ENCODE measurements around the gene ATP1B4. TPM values are rescaled to one million over a fixed set of nuclear protein-coding genes. Genes with fewer than 3 reads are reported as not detected.

Gene ATP1B4
- total RNA-seq, 1 experiment from 2014 or later = not detected

DNA sequence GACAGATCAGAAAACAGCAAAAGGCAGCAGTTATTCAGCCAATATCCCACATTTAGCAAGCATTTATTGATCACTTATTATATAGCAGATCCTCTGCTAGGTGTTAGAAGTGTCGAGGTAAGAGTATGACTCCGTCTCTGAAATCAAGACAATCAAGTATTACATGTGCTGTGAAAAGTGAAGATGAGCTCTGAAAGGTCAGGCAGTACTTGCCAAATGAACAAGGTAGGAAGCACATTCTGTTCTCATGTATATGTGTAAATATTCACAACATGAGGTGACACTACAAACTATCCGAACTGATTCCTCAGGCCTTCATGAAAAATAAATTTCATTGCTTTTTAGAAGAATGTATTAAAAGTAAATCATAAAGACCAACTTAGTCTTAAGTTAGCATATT, 15.3 kb downstream of the ATP1B4 start:
- DNase-seq (ENCODE audit: low spot score) = no peak

DNA sequence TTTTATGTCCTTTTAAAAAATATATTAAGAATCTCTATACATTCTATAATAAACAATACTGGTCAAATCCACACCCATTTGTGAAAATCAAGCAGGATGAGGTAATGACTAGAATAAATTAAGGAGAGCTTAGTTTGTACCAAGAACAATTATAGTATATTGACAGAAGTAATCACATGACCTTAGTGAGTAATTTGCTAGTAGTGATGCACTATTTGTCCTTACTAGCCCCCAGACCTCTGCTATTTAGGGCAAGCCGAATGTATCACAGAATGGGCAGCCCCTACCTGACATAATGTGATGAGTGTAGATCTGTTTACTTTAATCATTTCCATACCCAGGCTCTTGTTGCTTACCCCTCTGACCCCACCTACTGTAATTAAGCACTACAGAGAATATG, 15.8 kb downstream of the ATP1B4 start:
- no peak for DNase-seq (ENCODE audit: low spot score)

DNA sequence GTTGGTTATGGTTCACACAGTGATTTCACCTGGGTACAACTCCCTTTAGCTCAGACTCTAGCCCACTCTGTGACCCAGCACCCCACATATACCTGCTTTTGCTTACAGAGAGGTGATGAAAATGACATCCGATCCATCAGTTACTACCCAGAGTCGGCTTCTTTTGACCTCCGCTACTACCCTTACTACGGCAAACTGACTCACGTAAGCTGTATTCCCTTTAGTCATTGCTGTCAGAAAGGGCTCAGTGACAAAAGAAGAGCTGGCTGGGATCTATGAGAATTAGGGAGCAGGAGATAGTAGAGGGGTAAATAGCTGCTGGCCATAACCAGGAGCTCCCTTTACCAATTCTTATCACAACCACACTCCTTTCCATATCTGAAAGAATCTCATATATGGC, 16.7 kb downstream of the ATP1B4 start:
- DNase-seq (ENCODE audit: low spot score) = no peak

DNA sequence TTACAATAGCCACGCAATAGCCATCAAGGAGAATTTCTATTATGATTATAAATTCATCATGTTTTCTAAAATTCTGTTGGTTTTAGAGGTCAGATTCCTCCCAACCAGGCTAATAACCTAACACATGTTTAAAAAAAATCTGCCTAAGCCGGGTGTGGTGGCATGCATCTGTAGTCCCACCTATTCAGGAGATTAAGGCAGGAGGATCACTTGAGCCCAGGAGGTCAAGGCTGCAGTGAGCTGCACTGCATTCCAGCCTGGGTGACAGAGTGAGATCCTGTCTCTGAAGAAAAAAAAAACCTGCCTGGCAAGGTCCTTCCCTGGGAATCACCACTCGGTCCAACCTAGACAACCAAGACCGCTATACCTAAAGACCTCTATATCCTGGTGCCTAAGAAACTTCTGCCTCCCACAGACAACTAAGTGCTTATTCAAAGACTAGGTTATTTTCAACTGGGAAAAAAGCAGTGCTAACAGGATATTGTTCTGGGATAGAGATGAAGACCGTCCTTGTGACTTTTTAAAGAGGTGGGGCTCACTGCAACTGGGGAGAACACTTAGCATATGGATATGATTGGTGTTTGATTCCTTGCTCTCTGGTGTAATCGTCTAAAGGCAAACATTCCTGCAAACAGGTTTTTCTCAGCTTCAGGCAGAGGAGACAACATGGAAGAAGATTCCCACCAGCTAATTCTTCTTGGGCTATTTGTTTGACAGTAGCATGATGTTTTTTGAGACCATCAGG, 18.2 kb downstream of the ATP1B4 start:
- DNase-seq (ENCODE audit: low spot score) = no peak

DNA sequence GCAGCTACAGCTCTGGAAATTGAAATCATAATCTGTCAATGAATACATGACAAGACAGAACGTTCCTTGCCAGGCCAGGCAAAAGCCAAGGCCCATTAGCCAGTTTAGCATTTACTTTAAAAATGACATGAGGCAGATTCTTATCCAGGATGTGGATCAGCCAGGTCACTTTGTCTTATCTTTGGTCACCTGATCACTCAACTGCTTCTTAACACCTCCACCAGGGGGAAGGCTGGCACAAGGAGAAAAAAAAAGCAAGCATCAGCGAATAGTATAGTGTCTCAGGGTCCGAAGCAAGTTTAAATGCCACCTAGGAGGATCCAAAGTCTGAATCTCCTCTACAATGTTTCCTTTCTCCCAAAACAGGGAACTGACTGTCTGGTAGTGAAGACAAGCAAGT, 18.8 kb downstream of the ATP1B4 start:
- DNase-seq (ENCODE audit: low spot score) = peak; percentile 31

DNA sequence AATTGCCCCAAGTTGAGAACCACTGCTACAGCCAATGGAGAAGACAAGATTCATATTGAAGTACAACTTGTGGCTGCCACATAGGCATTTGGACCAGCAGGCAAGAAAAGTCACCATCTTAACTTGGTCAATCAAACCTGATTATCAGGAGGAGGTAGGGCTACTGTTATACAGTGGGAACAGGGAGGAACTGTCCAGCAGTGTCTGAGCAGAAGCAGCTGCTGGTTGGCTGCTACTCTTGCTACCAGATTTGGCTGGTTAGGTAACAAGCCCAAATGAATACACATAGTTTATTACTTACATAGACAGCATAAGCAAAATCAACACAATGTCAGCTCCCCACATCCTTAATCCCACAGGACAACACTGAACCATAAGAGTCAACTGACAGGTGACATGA, 39.4 kb downstream of the ATP1B4 start:
- no peak for DNase-seq (ENCODE audit: low spot score)

DNA sequence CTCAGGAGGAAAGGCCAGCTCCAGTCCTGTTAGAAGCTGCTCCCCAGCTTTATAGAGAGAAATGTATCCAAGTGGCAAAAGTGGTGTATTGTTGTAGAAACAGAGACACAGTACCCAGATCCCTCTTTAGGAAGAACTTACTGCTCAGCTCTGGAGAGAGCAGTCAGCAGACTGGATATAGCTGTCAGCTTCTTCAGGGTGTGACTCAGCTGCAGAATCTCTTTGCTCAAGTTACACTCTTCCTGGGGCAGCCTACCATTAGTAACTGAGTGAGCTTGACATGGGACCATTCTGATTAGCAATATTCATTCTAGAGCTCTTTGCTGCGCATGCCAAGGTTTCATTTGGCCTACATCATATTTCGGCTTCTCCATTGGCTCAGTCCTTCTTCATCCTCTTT, 40.5 kb downstream of the ATP1B4 start:
- DNase-seq (ENCODE audit: low spot score) = no peak

DNA sequence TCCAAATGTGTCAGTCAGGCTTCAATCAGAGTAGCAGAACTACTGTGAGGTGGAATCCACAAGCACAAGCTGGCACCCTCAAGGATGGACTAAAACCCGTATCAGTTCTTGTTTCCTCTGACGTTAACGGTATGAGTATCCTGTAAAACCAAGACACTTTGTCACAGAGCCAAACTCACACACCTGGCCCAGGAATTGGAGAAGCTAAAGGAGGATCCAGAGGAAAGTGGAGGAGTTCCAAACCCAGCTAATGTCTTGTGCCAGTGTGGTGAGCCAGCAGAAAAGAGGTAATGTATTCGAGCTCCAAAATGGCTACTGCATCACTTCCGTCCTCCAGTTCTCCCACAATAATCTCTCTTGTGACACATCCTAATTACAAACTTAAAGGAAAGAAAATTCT, 44.7 kb downstream of the ATP1B4 start:
- no peak for DNase-seq (ENCODE audit: low spot score)

DNA sequence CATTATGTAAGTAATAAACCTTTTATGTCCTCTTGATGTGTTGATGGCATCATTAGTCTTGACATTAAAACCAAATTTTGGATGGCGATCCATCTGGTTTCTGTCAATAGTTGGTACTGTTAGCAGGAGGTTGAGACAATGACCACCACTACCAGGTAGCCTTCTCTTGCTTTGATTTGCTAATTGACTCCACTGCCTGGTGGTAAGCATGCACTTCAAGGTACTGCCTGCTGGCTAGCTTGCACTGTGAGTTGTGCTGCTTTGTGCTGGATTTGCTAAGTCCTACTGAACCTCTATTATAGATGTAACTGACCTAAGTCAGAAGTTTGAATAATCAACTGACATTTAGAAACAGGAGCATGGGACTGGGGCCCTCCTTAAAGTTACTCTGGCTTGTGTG, 46.3 kb downstream of the ATP1B4 start:
- DNase-seq (ENCODE audit: low spot score) = no peak

DNA sequence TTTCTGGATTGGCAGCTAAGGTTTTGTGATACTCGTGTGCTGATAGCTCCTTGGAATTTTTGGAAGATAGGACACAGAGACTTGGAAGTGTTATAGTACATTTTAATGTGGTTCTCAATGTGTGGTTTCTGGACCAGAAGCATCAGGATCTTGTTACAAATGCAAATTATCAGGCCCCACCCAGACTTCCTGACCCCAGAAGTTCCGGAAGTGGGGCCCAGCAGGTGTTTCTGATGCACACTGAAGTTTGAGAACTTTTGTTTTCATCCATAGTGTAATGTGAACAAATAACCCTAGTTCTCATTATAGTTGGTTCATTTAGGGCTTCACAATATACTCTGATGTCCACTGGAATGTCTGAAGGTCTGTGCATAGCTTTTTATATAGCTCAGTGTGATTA, 57.6 kb downstream of the ATP1B4 start:
- no peak for DNase-seq (ENCODE audit: low spot score)

DNA sequence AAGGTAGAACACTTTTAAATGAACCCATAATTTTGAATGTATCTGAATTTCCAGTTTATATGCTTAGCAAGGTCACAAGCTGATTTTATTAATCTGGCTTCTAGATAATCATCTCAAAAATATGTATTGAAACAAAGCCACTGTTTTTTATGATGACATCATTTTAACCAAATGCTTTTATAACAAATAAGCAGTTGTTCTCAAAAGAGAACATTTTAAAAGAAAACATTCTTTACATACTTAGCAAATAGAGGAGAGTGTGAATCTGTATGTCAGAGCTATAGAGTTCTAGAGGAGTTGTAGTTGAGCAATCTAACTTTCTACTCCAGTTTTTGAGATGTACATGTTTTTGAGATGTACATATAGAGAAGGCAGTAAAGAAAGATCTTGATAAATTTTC, 64.7 kb downstream of the ATP1B4 start:
- no peak for DNase-seq (ENCODE audit: low spot score)

DNA sequence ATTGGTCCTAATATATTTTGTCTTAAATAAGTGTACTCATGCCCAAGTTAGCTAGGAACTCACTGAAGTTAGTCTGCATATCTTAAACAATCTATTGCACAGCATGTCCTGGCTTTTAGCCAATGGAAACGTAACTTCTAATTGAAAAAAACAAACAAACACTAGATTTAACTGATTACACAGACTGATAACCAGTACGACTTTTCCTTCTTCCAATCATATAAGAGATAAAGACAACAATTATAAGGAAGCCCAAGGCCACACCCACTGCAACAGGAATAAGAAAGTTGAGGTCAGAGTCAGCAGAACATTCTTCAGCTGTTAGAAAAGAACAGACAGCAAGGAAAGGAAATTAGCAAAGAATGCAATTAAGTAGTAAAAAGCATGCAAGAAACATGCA, 66.4 kb downstream of the ATP1B4 start:
- peak; percentile 4 for DNase-seq (ENCODE audit: low spot score)

DNA sequence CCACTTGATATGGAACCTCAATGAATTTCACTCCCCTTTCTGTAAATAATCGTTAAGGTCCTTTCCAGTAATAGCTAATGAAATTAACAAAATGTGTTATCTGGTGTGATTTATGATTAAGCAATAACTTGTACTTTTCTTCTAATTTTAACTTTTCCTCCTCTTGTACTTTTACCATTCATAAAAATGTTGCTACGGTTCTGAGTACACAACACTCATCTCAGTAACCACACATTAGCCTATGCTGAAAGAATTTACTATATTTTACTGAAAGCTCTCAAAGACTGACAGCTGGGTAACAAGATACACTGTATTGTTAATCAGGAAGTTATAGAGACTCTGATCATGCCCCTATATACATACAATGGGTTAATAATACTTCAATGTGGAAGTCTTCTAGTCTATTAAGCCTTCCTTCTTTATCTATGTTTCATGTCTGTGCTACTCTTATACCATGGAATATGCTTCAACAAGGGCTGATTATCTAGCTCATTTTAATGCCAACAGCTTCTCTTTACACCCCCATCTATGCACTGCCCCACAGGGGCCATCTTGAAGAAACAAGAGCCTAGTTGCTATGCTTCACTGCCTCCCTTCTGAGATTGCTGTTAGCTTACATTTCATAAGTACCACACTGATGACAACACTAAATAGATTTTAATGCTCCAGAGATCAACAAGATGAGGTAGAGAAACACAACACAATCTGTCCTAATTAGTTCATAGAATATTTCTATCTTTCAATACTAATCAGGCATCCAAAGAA, 68.1 kb downstream of the ATP1B4 start:
- no peak for DNase-seq (ENCODE audit: low spot score)

Other genes starting within 250 kb of the ATP1B4 start
- gene RHOXF1, start 246.2 kb upstream of the ATP1B4 start, total RNA-seq (2014; rRNA removed; shearing (Covaris generic)) = not detected in 2 replicates
- not detected in 2 replicates for gene RHOXF2, start 203.5 kb upstream of the ATP1B4 start, total RNA-seq (2014; rRNA removed; shearing (Covaris generic))
- 15.0 and 23.8 TPM in 2 replicates for gene ZBTB33, start 111.3 kb upstream of the ATP1B4 start, total RNA-seq (2014; rRNA removed; shearing (Covaris generic))
- gene TMEM255A, start 50.6 kb upstream of the ATP1B4 start, total RNA-seq (2014; rRNA removed; shearing (Covaris generic)) = 4.0 and 4.2 TPM in 2 replicates
- 135 and 214 TPM in 2 replicates for gene LAMP2, start 107.2 kb downstream of the ATP1B4 start, total RNA-seq (2014; rRNA removed; shearing (Covaris generic))
- 18.4 and 28.6 TPM in 2 replicates for gene CUL4B, start 198.9 kb downstream of the ATP1B4 start, total RNA-seq (2014; rRNA removed; shearing (Covaris generic))
- 182 and 194 TPM in 2 replicates for gene MCTS1, start 242.0 kb downstream of the ATP1B4 start, total RNA-seq (2014; rRNA removed; shearing (Covaris generic))